GM19455 (cell line): ENCODE measurements around the gene WDR43.

ENCODE experiments used
- ATAC-seq: cut with Tn5 transposase; IDR thresholded peaks from one replicate; pipeline ENCODE4 v1.9.1; 2021; ENCODE audit not compliant: unreplicated experiment

Gene WDR43

GRCh38 chr2:28990445-28990844 lies 96.0 kb downstream of the WDR43 start:
- no peak for ATAC-seq

DNA sequence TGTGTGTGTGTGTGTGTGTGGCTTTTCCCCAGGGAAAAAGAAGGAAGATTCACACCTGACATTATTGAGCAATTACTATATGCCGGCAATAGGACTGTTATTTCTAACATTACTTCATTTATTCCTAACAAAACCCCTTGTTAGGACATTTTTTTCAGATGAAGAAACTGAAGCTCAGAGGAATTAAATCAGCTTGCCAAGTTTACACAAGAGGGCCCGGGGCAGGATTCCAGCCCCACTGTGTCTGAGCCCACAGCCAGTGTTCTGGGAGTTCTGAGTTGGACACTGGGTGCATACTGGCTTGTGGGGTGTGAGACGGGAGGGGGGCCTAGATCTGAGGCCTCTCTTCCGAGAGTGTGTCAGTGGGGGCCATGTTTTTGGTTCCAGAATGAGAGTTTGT lies 96.6 kb downstream of the WDR43 start:
- ATAC-seq: no peak

DNA sequence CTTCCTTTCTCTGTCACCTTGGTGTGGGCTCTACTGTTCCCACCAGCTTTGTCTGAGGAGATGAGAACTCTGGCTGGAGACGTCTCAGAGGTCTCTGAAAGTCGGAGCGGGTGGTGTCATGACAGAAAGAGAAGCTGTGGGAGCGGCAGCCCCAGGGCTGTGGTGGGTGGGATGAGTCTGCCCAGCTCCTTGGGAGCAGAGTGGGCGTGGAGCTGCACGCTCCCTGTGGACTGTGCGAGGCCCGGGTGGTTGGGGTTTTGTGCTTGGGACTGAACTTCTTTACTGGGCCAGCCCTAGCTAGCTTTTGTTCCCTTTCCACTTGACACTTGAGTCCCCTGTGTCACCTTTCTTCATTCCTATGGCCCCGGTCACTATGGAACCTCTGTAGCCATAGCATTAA lies 97.0 kb downstream of the WDR43 start:
- no peak for ATAC-seq

GRCh38 chr2:28993206-28993960 lies 98.9 kb downstream of the WDR43 start:
- no peak for ATAC-seq

DNA sequence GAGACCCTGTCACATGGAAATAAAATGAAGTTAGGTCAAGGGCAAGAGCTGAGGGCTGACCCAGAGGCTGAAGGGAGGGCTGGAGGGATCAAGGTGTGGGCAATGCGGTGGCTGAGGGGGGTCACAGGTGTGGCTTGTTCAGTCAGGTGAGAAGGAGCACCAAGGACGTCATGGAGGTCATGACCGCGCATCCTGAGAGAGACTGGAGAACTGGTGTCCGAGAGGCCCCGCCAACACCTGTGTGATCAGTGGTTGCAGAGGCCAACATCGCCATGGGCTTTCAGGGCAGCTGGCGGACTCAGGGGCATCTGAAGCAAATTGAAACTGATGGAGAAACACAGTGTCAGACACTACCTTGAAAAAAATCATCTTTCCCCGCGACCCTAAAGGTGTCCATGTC lies 99.6 kb downstream of the WDR43 start:
- no peak for ATAC-seq

- ATAC-seq: no peak
These were observed 100.2 kb downstream of the WDR43 start for GRCh38 chr2:28994679-28995078.

DNA sequence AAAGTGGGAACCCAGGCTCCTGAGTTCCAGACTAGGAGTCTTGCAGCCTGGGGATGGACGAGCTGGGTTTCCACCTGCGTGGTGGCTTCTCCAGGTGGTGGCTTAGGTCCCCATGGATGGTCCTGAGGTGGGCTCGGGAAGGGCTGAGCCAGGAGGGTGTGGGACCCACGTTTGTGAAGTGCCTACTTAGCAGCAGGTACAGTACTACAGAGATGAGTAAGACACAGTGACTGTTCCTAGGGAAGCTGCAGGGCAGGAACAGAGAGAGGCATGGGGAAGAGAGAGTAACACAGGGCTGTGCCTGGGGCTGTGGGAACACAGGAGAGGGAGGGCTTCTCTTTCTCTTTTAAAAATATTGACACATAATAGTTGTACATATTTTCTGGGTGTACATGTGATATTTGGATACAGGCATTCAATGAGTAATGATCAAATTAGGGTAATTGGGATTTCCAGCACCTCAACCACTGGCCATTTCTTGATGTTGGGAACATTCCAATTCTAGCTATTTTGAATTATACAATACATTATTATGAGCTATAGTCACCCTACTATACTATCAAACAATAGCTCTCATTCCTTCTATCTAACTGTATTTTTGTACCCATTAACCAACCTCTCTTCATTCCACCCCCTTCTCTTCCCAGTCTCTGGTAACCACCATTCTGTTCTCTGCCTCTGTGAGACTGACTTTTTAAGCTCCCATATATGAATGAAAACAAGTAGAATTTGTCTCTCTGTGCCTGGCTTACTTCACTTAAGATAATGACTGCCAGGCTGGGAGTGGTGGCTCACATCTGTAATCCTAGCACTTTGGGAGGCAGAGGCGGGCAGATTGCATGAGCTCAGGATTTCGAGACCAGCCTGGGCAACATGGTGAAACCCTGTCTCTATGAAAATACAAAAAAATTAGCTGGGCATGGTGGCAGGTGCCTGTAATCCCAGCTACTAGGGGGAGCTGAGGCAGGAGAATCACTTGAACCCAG lies 101.6 kb downstream of the WDR43 start:
- no peak for ATAC-seq

DNA sequence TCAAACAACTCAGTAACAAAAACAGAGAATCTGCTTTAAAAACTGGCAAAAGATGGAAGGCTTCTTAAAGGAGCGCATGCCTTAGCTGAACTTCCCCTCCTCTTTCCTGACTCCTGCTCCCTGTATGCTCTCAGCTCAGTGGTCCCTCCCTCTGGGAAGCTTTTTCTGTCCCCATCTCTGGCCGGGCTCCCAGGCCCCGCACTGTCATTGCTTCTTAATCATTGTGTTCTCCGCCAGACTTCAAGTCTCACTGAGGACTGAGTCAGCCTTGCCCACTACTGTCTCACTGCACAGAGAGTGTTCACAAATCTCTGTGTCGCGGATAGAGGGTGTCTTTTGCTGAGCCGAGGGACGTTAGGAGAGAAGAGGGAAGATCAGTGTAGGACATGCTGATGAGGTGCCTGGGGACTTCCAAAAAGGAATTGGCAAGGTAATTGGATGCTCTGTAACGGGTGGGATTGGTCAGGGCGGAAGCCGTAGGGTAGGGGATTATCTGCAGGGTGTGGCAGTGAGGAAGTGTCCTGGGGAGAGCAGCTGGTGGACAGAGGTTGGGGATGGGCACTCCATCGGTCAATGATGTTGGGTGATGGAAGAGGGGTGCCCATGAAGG lies 102.9 kb downstream of the WDR43 start:
- ATAC-seq: no peak
